H9 (cell line): ENCODE data around the gene SNRNP48. TPM values are rescaled to one million over a fixed set of nuclear protein-coding genes. Genes with fewer than 3 reads are reported as not detected.

ENCODE experiments used
- DNase-seq: peaks from one replicate; pipeline ENCODE4 v3.0.0-alpha.2; 2017
- H2AFZ ChIP-seq: one replicate; pipeline ENCODE4 v1.6.1; 2013; ENCODE audit warnings: mild to moderate bottlenecking, low read length, control low read depth, moderate library complexity
- H2AK5ac ChIP-seq: 2 replicates; pipeline ENCODE4 v1.6.1; 2013; ENCODE audit warnings: low read length, control low read depth, mixed read lengths; ENCODE audit not compliant: insufficient read length
- H2BK120ac ChIP-seq: one replicate; pipeline ENCODE4 v1.6.1; 2013; ENCODE audit warnings: low read depth, mild to moderate bottlenecking, low read length, control low read depth, inconsistent platforms; ENCODE audit not compliant: poor library complexity, severe bottlenecking
- H2BK12ac ChIP-seq: 2 replicates; pipeline ENCODE4 v1.6.1; 2013; ENCODE audit warnings: low read length, control low read depth, mixed read lengths, low read depth; ENCODE audit not compliant: insufficient read length
- H2BK15ac ChIP-seq: 2 replicates; pipeline ENCODE4 v1.6.1; 2013; ENCODE audit warnings: low read depth, low read length, control low read depth
- H2BK20ac ChIP-seq: one replicate; pipeline ENCODE4 v1.6.1; 2013; ENCODE audit warnings: low read depth, mild to moderate bottlenecking, low read length, control low read depth, inconsistent platforms; ENCODE audit not compliant: poor library complexity, severe bottlenecking
- H2BK5ac ChIP-seq: 2 replicates; pipeline ENCODE4 v1.6.1; 2013; ENCODE audit warnings: low read length, control low read depth, mixed read lengths; ENCODE audit not compliant: insufficient read length
- H3K14ac ChIP-seq: 2 replicates; pipeline ENCODE4 v1.6.1; 2013; ENCODE audit warnings: low read length, control low read depth; ENCODE audit not compliant: insufficient read depth
- H3K18ac ChIP-seq: 2 replicates; pipeline ENCODE4 v1.6.1; 2013; ENCODE audit warnings: low read depth, mild to moderate bottlenecking, mixed read lengths, low read length, control low read depth; ENCODE audit not compliant: insufficient read length
- H3K23ac ChIP-seq: 2 replicates; pipeline ENCODE4 v1.6.1; 2013; ENCODE audit warnings: low read length, control low read depth, mixed read lengths, low read depth; ENCODE audit not compliant: insufficient read length
- H3K23me2 ChIP-seq: 2 replicates; pipeline ENCODE4 v1.6.1; 2013; ENCODE audit warnings: low read depth, mild to moderate bottlenecking, mixed read lengths, low read length, control low read depth; ENCODE audit not compliant: insufficient read length, poor library complexity, severe bottlenecking
- H3K27ac ChIP-seq: 2 replicates; pipeline ENCODE4 v1.5.1; 2013; ENCODE audit warnings: low read length, control low read depth, mixed read lengths, low read depth; ENCODE audit not compliant: insufficient read length
- H3K27me3 ChIP-seq: 2 replicates; pipeline ENCODE4 v1.6.1; 2013; ENCODE audit warnings: low read length, control low read depth, inconsistent platforms; ENCODE audit not compliant: insufficient read depth
- H3K4ac ChIP-seq: 2 replicates; pipeline ENCODE4 v1.6.1; 2013; ENCODE audit warnings: low read depth, mild to moderate bottlenecking, control low read depth, inconsistent platforms, low read length, moderate library complexity
- H3K4me1 ChIP-seq: 2 replicates; pipeline ENCODE4 v1.6.1; 2013; ENCODE audit warnings: low read length, control low read depth, inconsistent platforms; ENCODE audit not compliant: insufficient read depth
- H3K4me2 ChIP-seq: 2 replicates; pipeline ENCODE4 v1.6.1; 2013; ENCODE audit warnings: low read length, control low read depth, mixed read lengths; ENCODE audit not compliant: insufficient read length, insufficient read depth
- H3K56ac ChIP-seq: 2 replicates; pipeline ENCODE4 v1.6.1; 2013; ENCODE audit warnings: low read depth, mild to moderate bottlenecking, mixed read lengths, low read length, control low read depth; ENCODE audit not compliant: insufficient read length
- H3K79me1 ChIP-seq: 2 replicates; pipeline ENCODE4 v1.6.1; 2013; ENCODE audit warnings: low read depth, mild to moderate bottlenecking, moderate library complexity, low read length, control low read depth, inconsistent platforms; ENCODE audit not compliant: insufficient read depth, poor library complexity, severe bottlenecking
- H3K79me2 ChIP-seq: 2 replicates; pipeline ENCODE4 v1.6.1; 2013; ENCODE audit warnings: low read length, control low read depth, inconsistent platforms; ENCODE audit not compliant: insufficient read depth
- H3K9ac ChIP-seq: 2 replicates; pipeline ENCODE4 v1.6.1; 2013; ENCODE audit warnings: low read length, control low read depth, mixed read lengths; ENCODE audit not compliant: insufficient read length; ENCODE audit errors: extremely low read depth
- H3K9me3 ChIP-seq: one replicate; pipeline ENCODE4 v1.6.1; 2013; ENCODE audit warnings: low read depth, low read length, inconsistent platforms; ENCODE audit not compliant: control insufficient read depth
- H3T11ph ChIP-seq: one replicate; pipeline ENCODE4 v1.6.1; 2013; ENCODE audit warnings: mild to moderate bottlenecking, low read length, control low read depth, inconsistent platforms
- H4K20me1 ChIP-seq: one replicate; pipeline ENCODE4 v1.6.1; 2013; ENCODE audit not compliant: control insufficient read depth, insufficient read length, insufficient read depth
- H4K5ac ChIP-seq: 2 replicates; pipeline ENCODE4 v1.6.1; 2013; ENCODE audit warnings: low read depth, mild to moderate bottlenecking, mixed read lengths, low read length, control low read depth; ENCODE audit not compliant: insufficient read length
- H4K8ac ChIP-seq: replicated peaks from 2 replicates; pipeline ENCODE4 v1.6.1; 2013; ENCODE audit warnings: low read length, control low read depth, mixed read lengths, low read depth; ENCODE audit not compliant: insufficient read length
- H4K91ac ChIP-seq: 2 replicates; pipeline ENCODE4 v1.6.1; 2013; ENCODE audit warnings: low read depth, mild to moderate bottlenecking, moderate library complexity, mixed read lengths, low read length, control low read depth; ENCODE audit not compliant: insufficient read length
- H3K27ac Mint-ChIP-seq, 3 experiments: 2 replicates in 2 of 3; 3 replicates in 1 of 3; pipeline ENCODE4 v1.8.0; 2020 to 2021; ENCODE audit warnings: mixed read lengths in 3 of 3, mild to moderate bottlenecking in 1 of 3, moderate library complexity in 1 of 3
- H3K27me3 Mint-ChIP-seq: 2 replicates; pipeline ENCODE4 v1.8.0; 2021; ENCODE audit warnings: low read depth, mild to moderate bottlenecking, moderate library complexity, mixed read lengths
- H3K36me3 Mint-ChIP-seq, 3 experiments: 2 replicates in 2 of 3; 3 replicates in 1 of 3; pipeline ENCODE4 v1.8.0; 2020 to 2021; ENCODE audit warnings: low read depth in 3 of 3, mixed read lengths in 3 of 3; ENCODE audit not compliant: insufficient read depth in 1 of 3
- H3K4me1 Mint-ChIP-seq, 2 experiments: 2 replicates each; pipeline ENCODE4 v1.8.0; 2020; ENCODE audit warnings: mixed read lengths in 2 of 2
- H3K4me3 Mint-ChIP-seq, 2 experiments: 2 replicates in 1 of 2; 3 replicates in 1 of 2; pipeline ENCODE4 v1.8.0; 2020 to 2021; ENCODE audit warnings: mild to moderate bottlenecking in 2 of 2, mixed read lengths in 2 of 2, moderate library complexity in 1 of 2
- H3K9me3 Mint-ChIP-seq, 2 experiments: 2 replicates in 1 of 2; 3 replicates in 1 of 2; pipeline ENCODE4 v1.8.0; 2020; ENCODE audit warnings: mild to moderate bottlenecking in 2 of 2, mixed read lengths in 2 of 2, moderate library complexity in 1 of 2
- CTCF ChIP-seq: fragments of 200-600 bp; sonication (generic); conservative IDR thresholded peaks from 3 replicates; pipeline ENCODE4 v1.8.0; 2021; ENCODE audit warnings: antibody characterized with exemption, mild to moderate bottlenecking
- WGBS: extraction: QIAGEN DNeasy Blood & Tissue Kit; methylation state at CpG from one replicate; pipeline ENCODE4 v1.1.7; 2013; ENCODE audit warnings: missing lambda C conversion rate, low lambda C conversion rate, mixed read lengths; ENCODE audit not compliant: insufficient read length; ENCODE audit errors: extremely low coverage; 5-methylcytosine and 5-hydroxymethylcytosine counted together
- total RNA-seq: library from RNA; stranded (reverse); gene quantifications from 2 replicates; pipeline ENCODE4 v1.2.1, GENCODE V29; 2021

SNRNP48 gene
- total RNA-seq, 1 experiment from 2014 or later: 16.9 TPM

GRCh38 chr6:7658543-7658942, 68.5 kb downstream of the SNRNP48 start:
- Histone ChIP-seq H3K18ac (no peak overlapping the region), H2BK120ac (no peak overlapping the region), H2AK5ac (no peak overlapping the region), H3K4me1 (no peaks in the 10 kb centered on the region), H4K91ac (no peak overlapping the region), H3K9me3 (no peaks in the 10 kb centered on the region), H3K79me1 (no peaks in the 10 kb centered on the region), H3K27ac (no peak overlapping the region), H4K8ac (no peak overlapping the region), H2BK15ac (no peak overlapping the region), H3K4me2 (no peak overlapping the region), H2BK5ac (no peak overlapping the region), H3K9ac (no peak overlapping the region), H3K23me2 (no peaks in the 10 kb centered on the region), H3K56ac (no peak overlapping the region), H3T11ph (no peak overlapping the region), H3K79me2 (no peaks in the 10 kb centered on the region), H3K27me3 (no peaks in the 10 kb centered on the region; the same call in 1 of the 2 replicates), H2AFZ (no peak overlapping the region), H3K4ac (no peak overlapping the region), H4K5ac (no peak overlapping the region), H4K20me1 (no peaks in the 10 kb centered on the region), H2BK12ac (no peak overlapping the region), H2BK20ac (no peak overlapping the region), H3K14ac (no peak overlapping the region), H3K23ac (no peak overlapping the region)
- Mint-ChIP-seq H3K27me3 (peaks cover 25% of the 10 kb centered on the region), H3K4me1 (no peaks in the 10 kb centered on the region), H3K27ac (no peak overlapping the region), H3K9me3 (no peaks in the 10 kb centered on the region), H3K4me3 (no peak overlapping the region), H3K36me3 (no peaks in the 10 kb centered on the region)
- WGBS: no CpG with 5 or more reads among the region's 4 CpGs
- TF ChIP-seq CTCF: no peak
- DNase-seq: no peak
